Upper lobe of right lung (tissue), 1 donor: ENCODE measurements around the gene CUL3. TPM values are rescaled to one million over a fixed set of nuclear protein-coding genes. Genes with fewer than 3 reads are reported as not detected.

Source experiments
- ATAC-seq: fragments of 200-7000 bp; cut with Tn5 transposase; one replicate; pipeline ENCODE4 v1.9.1; 2020; ENCODE audit warnings: mild to moderate bottlenecking, moderate library complexity
- DNase-seq: peaks from one replicate; pipeline ENCODE4 v3.0.0-alpha.2; 2020
- H3K27ac ChIP-seq: fragments of 200-600 bp; one replicate; pipeline ENCODE4 v1.8.0; 2022
- H3K27me3 ChIP-seq: fragments of 200-600 bp; one replicate; pipeline ENCODE4 v1.8.0; 2022; ENCODE audit warnings: mild to moderate bottlenecking
- H3K36me3 ChIP-seq: fragments of 200-600 bp; one replicate; pipeline ENCODE4 v1.8.0; 2022
- H3K4me1 ChIP-seq: fragments of 200-600 bp; one replicate; pipeline ENCODE4 v1.8.0; 2022
- H3K4me3 ChIP-seq: fragments of 200-600 bp; one replicate; pipeline ENCODE4 v1.8.0; 2022; ENCODE audit warnings: mild to moderate bottlenecking
- H3K9me3 ChIP-seq: fragments of 200-600 bp; one replicate; pipeline ENCODE4 v1.8.0; 2022
- intact Hi-C: fragments of 100-400 bp; cut with DNase I; formaldehyde crosslinking; loops from one replicate; pipeline ENCODE4 v1.11.0; 2022
- total RNA-seq: library from RNA; stranded (reverse); fragmentation: NEBNext Ultra II Directional; extraction: Animal tissue kit (Norgen Biotek cat#: 25700); gene quantifications from one replicate; pipeline ENCODE4 v1.2.1, GENCODE V29; 2021
- TF ChIP-seq, protein P1 (sequence below): fragments of 200-600 bp; IDR thresholded peaks from one replicate; pipeline ENCODE4 v1.8.0; 2022; ENCODE audit warnings: antibody characterized with exemption
- donor health status: DM: no; HTN: yes; CAD: no; lungs with severe emphysema.

The CUL3 gene
- total RNA-seq, 1 donor from 2014 or later = 80.6 TPM

DNA sequence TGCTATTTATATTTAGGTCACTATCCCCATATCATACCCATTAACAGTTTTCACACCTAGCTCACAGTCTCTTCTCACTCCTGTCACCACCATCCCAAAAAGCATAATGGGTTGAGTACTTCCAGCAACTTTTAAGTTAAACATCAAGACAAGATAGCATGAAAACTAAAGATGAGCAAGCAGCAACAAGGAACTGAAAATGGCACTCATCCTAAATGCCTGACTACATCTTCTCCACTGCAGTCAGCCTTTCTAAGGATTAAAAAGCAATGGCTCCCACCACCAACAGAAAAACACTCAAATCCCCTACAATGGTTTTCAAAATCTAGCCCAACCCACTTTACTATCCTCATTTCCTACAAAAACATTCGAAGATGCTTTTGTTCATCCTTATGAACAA, 38.2 kb downstream of the CUL3 start:
- no peaks in the 10 kb centered on the region for H3K9me3 ChIP-seq
- intact Hi-C loops = no loop called here
- H3K4me3 ChIP-seq = no peak overlapping the region
- H3K27me3 ChIP-seq = no peaks in the 10 kb centered on the region
- TF ChIP-seq, protein P1, sequence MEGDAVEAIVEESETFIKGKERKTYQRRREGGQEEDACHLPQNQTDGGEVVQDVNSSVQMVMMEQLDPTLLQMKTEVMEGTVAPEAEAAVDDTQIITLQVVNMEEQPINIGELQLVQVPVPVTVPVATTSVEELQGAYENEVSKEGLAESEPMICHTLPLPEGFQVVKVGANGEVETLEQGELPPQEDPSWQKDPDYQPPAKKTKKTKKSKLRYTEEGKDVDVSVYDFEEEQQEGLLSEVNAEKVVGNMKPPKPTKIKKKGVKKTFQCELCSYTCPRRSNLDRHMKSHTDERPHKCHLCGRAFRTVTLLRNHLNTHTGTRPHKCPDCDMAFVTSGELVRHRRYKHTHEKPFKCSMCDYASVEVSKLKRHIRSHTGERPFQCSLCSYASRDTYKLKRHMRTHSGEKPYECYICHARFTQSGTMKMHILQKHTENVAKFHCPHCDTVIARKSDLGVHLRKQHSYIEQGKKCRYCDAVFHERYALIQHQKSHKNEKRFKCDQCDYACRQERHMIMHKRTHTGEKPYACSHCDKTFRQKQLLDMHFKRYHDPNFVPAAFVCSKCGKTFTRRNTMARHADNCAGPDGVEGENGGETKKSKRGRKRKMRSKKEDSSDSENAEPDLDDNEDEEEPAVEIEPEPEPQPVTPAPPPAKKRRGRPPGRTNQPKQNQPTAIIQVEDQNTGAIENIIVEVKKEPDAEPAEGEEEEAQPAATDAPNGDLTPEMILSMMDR = no peak
- H3K4me1 ChIP-seq = peaks cover 19% of the 10 kb centered on the region
- H3K36me3 ChIP-seq = no peaks in the 10 kb centered on the region
- no peak for DNase-seq
- H3K27ac ChIP-seq = no peak overlapping the region
- ATAC-seq = no peak

DNA sequence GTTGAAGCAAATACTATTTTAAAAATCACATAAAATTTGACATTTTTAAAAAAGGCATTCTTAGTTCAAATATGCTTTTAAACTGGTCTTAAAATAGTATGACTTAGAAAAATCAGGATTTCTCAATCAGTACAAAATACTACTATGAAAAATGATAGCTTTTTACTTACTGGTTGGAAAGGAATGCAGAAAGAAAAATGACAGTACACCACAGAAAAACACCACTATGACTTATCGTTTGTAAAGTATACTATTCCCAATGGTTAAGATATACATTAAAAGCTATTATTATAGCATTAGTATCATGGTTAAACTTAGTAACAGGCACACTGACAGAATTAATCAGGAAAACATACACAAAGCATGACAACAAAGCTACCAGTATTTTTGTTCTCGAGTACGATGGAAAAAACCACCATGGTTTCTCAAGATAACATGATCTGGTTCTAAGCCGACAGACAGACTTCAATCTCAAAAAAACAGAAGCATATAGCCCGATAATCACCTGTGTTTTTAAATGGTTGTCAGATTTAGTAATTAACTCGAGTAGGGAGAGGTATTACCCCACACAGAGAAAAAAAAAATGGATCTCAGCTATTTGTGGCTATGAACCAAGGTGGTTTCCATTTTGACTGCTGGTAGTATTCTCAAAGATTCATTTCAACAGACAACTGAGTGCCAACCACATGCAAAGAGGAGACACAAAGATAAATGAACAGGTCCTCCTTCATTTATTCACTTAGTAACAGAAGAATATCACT, 39.1 kb downstream of the CUL3 start:
- no peaks in the 10 kb centered on the region for H3K27me3 ChIP-seq
- no peak overlapping the region for H3K4me3 ChIP-seq
- H3K9me3 ChIP-seq = no peaks in the 10 kb centered on the region
- TF ChIP-seq, protein P1 = no peak
- DNase-seq (no peak), ATAC-seq (no peak)
- H3K36me3 ChIP-seq = no peaks in the 10 kb centered on the region
- peaks cover 19% of the 10 kb centered on the region for H3K4me1 ChIP-seq
- H3K27ac ChIP-seq = no peak overlapping the region
- intact Hi-C loops = no loop called here

DNA sequence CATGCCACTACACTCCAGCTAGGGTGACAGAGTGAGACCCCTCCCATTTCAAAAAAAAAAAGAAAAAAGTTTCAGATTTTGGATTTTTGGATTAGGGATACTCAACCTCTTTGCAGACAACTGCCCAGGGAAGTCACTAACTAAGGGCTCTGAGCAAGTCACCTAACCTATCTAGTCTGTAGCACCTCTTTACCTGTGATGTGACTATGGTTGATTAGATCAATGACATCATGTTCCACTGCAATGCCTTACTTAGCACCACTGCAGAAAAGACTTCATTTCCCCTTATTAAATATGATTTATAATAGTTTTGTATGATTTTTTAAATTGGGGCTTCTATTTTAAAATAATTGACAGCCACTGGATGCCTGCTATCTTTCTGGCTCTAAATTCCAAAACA, 41.2 kb downstream of the CUL3 start:
- Histone ChIP-seq H3K4me1 (peaks cover 19% of the 10 kb centered on the region), H3K27ac (no peak overlapping the region), H3K36me3 (no peaks in the 10 kb centered on the region), H3K4me3 (no peak overlapping the region), H3K9me3 (no peaks in the 10 kb centered on the region), H3K27me3 (no peaks in the 10 kb centered on the region)
- TF ChIP-seq, protein P1 = no peak
- intact Hi-C loops = no loop called here
- no peak for ATAC-seq
- DNase-seq = no peak

DNA sequence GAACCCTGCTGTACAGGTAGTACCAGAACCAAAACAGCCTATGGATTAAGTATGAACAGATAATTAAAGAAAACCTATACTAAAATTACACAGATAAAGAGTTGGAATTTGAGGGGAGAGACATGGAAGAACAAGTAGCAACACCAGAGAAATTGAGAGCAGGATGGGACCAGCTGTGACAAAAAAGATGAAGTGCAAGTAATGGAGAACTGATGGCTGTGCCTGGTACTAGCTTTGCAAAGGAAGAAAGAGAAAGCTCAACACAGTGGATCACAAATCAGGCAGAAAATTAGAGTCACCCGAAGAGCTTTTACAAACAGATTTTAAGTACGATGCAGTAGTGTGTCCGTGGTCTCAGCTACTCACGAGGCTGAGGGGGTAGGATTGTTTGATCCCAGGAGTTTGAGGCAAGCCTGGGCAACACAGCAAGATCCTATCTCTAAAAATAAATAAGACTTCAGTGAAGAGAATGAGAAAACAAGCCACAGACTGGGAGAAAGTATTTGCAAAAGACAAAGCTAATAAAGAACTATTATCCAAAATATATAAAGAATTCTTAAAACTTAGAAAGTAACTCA, 46.5 kb downstream of the CUL3 start:
- ATAC-seq (no peak), DNase-seq (no peak)
- H3K36me3 ChIP-seq = peaks cover 14% of the 10 kb centered on the region
- no peak overlapping the region for H3K27ac ChIP-seq
- H3K27me3 ChIP-seq = no peaks in the 10 kb centered on the region
- H3K4me3 ChIP-seq = no peak overlapping the region
- H3K9me3 ChIP-seq = no peaks in the 10 kb centered on the region
- peaks cover 10% of the 10 kb centered on the region for H3K4me1 ChIP-seq
- TF ChIP-seq, protein P1 = no peak
- intact Hi-C loops = no loop called here

DNA sequence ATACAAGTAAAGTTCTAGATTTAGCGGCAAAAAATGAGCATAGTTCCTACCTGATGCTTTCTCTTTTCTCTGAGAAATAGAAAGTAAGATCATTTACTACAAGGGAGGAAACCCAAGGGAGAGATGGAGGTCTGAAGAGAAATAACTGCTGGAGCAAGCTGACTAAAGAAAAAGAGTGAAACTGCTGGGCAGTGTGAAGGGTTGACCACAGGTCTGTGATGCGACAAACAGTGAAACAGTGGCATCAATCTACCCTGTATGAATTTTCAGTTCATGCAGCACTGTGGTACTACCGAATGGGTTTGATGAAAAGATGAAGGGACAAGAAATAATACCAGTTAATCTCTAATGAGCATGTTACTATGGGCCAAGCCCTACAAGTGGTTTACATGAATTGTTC, 52.2 kb downstream of the CUL3 start:
- Histone ChIP-seq H3K36me3 (peaks cover 22% of the 10 kb centered on the region), H3K27me3 (no peaks in the 10 kb centered on the region), H3K27ac (no peak overlapping the region), H3K4me3 (no peak overlapping the region), H3K4me1 (peaks cover 10% of the 10 kb centered on the region), H3K9me3 (no peaks in the 10 kb centered on the region)
- intact Hi-C loops = no loop called here
- ATAC-seq = no peak
- TF ChIP-seq, protein P1 = no peak
- no peak for DNase-seq
